Fibroblast of mammary gland (primary cell): ENCODE results near the gene CLSTN1.

Experiments used
- DNase-seq: peaks from one replicate; pipeline ENCODE4 v3.0.0-alpha.2; 2010; ENCODE audit warnings: low read depth
- H3K4me3 ChIP-seq: 2 replicates; pipeline ENCODE4 v1.5.1; 2011; ENCODE audit warnings: low read depth, mild to moderate bottlenecking, low read length, moderate library complexity; ENCODE audit not compliant: control insufficient read depth
- TF ChIP-seq, protein P1 (sequence below): conservative IDR thresholded peaks from 2 replicates; pipeline ENCODE4 v1.5.1; 2011; ENCODE audit warnings: low read depth, low read length, inconsistent platforms; ENCODE audit not compliant: control insufficient read depth, insufficient read depth

Gene CLSTN1

DNA sequence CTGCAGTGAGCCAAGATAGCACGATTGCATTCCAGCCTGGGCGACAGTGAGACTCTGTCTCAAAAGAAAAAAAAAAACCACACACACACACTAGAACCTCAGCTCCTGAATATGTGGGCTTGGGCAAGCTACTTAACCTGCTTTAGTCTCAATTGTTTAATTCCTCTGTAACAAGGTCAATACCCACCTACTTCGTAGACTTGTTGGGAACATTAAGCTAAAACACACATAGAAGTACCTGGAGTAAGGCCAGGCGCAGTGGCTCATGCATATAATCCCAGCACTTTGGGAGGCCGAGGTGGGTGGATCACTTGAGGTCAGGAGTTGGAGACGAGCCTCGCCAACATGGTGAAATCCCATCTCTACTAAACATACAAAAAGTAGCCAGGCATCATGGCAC lies 77.1 kb downstream of the CLSTN1 start:
- no peak for DNase-seq
- H3K4me3 ChIP-seq = no peak overlapping the region
- TF ChIP-seq, protein P1, sequence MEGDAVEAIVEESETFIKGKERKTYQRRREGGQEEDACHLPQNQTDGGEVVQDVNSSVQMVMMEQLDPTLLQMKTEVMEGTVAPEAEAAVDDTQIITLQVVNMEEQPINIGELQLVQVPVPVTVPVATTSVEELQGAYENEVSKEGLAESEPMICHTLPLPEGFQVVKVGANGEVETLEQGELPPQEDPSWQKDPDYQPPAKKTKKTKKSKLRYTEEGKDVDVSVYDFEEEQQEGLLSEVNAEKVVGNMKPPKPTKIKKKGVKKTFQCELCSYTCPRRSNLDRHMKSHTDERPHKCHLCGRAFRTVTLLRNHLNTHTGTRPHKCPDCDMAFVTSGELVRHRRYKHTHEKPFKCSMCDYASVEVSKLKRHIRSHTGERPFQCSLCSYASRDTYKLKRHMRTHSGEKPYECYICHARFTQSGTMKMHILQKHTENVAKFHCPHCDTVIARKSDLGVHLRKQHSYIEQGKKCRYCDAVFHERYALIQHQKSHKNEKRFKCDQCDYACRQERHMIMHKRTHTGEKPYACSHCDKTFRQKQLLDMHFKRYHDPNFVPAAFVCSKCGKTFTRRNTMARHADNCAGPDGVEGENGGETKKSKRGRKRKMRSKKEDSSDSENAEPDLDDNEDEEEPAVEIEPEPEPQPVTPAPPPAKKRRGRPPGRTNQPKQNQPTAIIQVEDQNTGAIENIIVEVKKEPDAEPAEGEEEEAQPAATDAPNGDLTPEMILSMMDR = no peak

DNA sequence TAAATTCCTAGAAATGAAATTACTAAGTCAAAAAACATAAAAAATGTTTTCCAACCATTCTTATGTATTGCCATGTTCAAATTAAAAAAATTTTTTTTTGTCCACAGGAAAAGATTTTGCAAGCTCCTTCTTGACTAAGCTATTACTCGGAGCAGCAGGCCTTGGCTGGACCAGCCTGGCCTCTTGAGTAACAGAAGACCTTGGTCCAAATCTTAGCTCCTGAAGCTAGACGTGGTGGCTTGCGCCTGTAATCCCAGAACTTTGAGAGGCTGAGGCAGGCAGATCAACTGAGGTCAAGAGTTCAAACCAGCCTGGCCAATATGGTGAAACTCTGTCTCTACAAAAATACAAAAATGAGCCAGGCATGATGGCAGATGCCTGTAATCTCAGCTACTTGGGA lies 77.6 kb downstream of the CLSTN1 start:
- TF ChIP-seq, protein P1 = no peak
- no peak overlapping the region for H3K4me3 ChIP-seq
- peak; percentile 39 for DNase-seq

GRCh38 chr1:9744106-9744799 lies 79.5 kb downstream of the CLSTN1 start:
- TF ChIP-seq, protein P1 = no peak
- no peak overlapping the region for H3K4me3 ChIP-seq
- no peak for DNase-seq

- DNase-seq = no peak
- no peak overlapping the region for H3K4me3 ChIP-seq
- TF ChIP-seq, protein P1 = no peak
Observed at GRCh38 chr1:9737671-9738070, 86.1 kb downstream of the CLSTN1 start.

DNA sequence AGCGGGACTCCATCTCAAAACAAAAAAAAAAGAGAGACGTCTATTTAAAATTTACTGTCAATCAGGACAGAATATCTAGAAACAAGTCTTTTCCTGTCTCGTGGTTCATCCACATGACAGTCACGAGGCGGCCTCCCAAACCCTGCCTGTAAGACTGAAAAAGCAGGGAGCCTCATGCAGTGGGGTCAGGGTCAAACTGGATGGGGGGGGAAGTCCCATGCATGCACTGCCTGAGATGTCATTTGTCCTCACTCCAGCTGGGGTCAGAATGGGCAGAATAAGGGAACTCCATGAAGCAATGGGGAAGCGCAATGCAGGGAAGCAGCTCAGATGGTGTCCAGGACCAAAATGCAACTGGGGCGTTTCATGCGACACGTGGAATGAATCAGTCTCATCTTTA lies 86.7 kb downstream of the CLSTN1 start:
- TF ChIP-seq, protein P1 = no peak
- H3K4me3 ChIP-seq = no peak overlapping the region
- DNase-seq = no peak

DNA sequence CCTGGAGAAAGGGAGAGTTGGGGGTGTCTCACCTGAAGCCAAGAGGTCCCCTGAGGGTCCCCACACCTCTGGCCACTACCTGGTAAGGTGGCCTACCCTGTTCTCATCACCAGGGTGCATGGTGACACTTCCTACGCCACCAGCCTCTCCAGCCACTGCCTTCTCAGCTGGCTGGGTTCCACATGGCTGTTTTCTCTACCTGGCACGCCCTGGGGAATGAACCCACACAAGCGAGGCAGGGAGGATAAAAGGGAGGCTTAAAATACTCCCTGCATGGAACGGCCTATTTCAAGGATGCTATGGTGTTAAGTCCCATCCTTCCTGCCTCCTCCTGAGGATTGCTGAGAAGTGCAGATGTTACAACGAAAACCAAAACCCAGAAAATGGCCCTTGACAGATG lies 87.5 kb downstream of the CLSTN1 start:
- DNase-seq = no peak
- H3K4me3 ChIP-seq = no peak overlapping the region
- TF ChIP-seq, protein P1 = no peak

GRCh38 chr1:9735800-9736199 lies 88.0 kb downstream of the CLSTN1 start:
- TF ChIP-seq, protein P1 = no peak
- no peak for DNase-seq
- H3K4me3 ChIP-seq = no peak overlapping the region
